Transverse colon (tissue), 4 donors: ENCODE results near the gene PTK7.

Experiments used
- CTCF ChIP-seq, 5 experiments: fragments of 200-600 bp in 3 of 5; fragments of 450-650 bp in 2 of 5; sonication (generic) in 3 of 5; IDR thresholded peaks; 1 replicate in 2 of 5; 2 replicates in 3 of 5; pipeline ENCODE4 v1.5.1; 2016 to 2017; ENCODE audit warnings: antibody characterized with exemption in 5 of 5, inconsistent platforms in 3 of 5, mild to moderate bottlenecking in 2 of 5, moderate library complexity in 1 of 5
- EP300 ChIP-seq: sonication (generic); formaldehyde crosslinking; IDR thresholded peaks from one replicate; pipeline ENCODE4 v1.6.1; 2017; ENCODE audit warnings: antibody characterized with exemption, low read depth
- POLR2A ChIP-seq: fragments of 450-650 bp; IDR thresholded peaks from one replicate; pipeline ENCODE4 v1.6.1; 2016; ENCODE audit warnings: antibody characterized with exemption, mild to moderate bottlenecking, moderate library complexity
- POLR2AphosphoS5 ChIP-seq, 3 donors: sonication (generic); formaldehyde crosslinking; IDR thresholded peaks; one replicate each; pipeline ENCODE4 v1.6.1; 2016; ENCODE audit warnings: antibody characterized with exemption in 3 of 3

- TF ChIP-seq POLR2AphosphoS5 (IDR thresholded peaks at IDR 0.05) (no peak), POLR2A (no peak), CTCF (IDR thresholded peaks at IDR 0.05) (no peak), EP300 (no peak)
These were observed 66.0 kb downstream of the PTK7 start for GRCh38 chr6:43142101-43142500.
